ENCODE results near the gene ADAMTS4. TPM values are rescaled to one million over a fixed set of nuclear protein-coding genes. Genes with fewer than 3 reads are reported as not detected.

Gene ADAMTS4, protein sequence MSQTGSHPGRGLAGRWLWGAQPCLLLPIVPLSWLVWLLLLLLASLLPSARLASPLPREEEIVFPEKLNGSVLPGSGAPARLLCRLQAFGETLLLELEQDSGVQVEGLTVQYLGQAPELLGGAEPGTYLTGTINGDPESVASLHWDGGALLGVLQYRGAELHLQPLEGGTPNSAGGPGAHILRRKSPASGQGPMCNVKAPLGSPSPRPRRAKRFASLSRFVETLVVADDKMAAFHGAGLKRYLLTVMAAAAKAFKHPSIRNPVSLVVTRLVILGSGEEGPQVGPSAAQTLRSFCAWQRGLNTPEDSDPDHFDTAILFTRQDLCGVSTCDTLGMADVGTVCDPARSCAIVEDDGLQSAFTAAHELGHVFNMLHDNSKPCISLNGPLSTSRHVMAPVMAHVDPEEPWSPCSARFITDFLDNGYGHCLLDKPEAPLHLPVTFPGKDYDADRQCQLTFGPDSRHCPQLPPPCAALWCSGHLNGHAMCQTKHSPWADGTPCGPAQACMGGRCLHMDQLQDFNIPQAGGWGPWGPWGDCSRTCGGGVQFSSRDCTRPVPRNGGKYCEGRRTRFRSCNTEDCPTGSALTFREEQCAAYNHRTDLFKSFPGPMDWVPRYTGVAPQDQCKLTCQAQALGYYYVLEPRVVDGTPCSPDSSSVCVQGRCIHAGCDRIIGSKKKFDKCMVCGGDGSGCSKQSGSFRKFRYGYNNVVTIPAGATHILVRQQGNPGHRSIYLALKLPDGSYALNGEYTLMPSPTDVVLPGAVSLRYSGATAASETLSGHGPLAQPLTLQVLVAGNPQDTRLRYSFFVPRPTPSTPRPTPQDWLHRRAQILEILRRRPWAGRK
- polyA plus RNA-seq (2013, experiment 1 of 2) = 0.03 TPM
- 0.12 TPM for polyA plus RNA-seq (2013, experiment 2 of 2)

DNA sequence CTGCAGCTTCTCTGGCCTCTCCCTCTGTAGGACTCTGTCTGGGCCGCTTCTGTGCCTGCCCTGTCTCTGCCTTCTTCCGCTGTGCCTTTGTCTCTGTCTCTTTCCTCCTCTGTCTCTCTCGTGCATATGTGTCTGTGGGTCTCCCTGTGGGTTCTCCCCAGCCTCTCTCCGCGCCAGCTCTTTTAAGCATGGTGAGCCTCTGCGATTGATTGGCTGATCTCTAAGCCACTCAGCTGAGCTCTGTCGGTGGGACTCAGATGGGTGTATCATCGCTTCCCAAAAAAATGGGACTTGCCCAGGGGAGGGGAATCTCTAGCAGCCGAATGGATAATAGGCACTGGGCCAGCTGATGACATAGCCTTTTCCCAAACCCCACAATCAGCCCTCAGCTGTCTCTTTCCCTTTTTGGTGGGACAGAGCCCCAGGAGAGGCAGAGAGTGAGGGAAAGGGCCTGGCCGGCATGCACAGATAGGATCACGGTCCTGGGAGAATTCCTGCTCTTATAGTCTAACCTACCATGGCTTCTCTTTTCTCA, at the start of gene ADAMTS4:
Gene ADAMTS4, minus strand, starts transcription at position 158 of the 535 bp plus-strand sequence. CDS start 427 bp downstream, outside the sequence.
- no peaks in the 10 kb centered on the region for H3K9me3 ChIP-seq (ENCODE audit: control insufficient read depth, low read length)
- H3K4me1 ChIP-seq (ENCODE audit: control insufficient read depth, insufficient read depth, low read depth, low read length) = peaks cover 14% of the 10 kb centered on the region
- peak within 1 kb of the TSS; percentile 33 for H2AFZ ChIP-seq (ENCODE audit: low read depth, low read length)
- peak within 1 kb of the TSS in 1 of 2 experiments; percentile 84 for H3K4me3 ChIP-seq (ENCODE audit: insufficient read depth in 1 of 2, low read depth in 1 of 2, low read length in 2 of 2)
- peak within 1 kb of the TSS in 1 of 2 experiments; percentile 72 for H3K14ac ChIP-seq (ENCODE audit: low read length in 2 of 2)
- peak within 1 kb of the TSS; percentile 52 to 69 for H3K4ac ChIP-seq (ENCODE audit: low read depth in 1 of 2, low read length in 2 of 2)
- peak within 1 kb of the TSS; percentile 83 for H3K9ac ChIP-seq (ENCODE audit: low read length)
- peak within 1 kb of the TSS; percentile 87 for H2BK15ac ChIP-seq (ENCODE audit: low read depth, poor library complexity, severe bottlenecking)
- H2BK12ac ChIP-seq (ENCODE audit: low read length in 2 of 2) = peak within 1 kb of the TSS; percentile 23 to 80
- peak within 1 kb of the TSS; percentile 47 to 80 for H3K18ac ChIP-seq (ENCODE audit: low read depth in 1 of 2, low read length in 2 of 2)
- H3K79me1 ChIP-seq (replicated peaks; ENCODE audit: low read length, poor library complexity, severe bottlenecking) = peaks cover 7% of the 10 kb centered on the region
- no peak within 1 kb of the TSS for H4K91ac ChIP-seq (ENCODE audit: low read length)
- H3K36me3 ChIP-seq (ENCODE audit: control insufficient read depth in 1 of 2, insufficient read depth in 2 of 2, low read depth in 1 of 2, low read length in 2 of 2) = peaks cover 4 to 28% of the 10 kb centered on the region in 2 experiments
- H2BK120ac ChIP-seq (ENCODE audit: low read depth, low read length) = no peak within 1 kb of the TSS
- H2AK5ac ChIP-seq (ENCODE audit: low read length, severe bottlenecking) = no peak within 1 kb of the TSS
- no peak within 1 kb of the TSS for H2BK5ac ChIP-seq (ENCODE audit: low read depth, low read length, poor library complexity, severe bottlenecking)
- H3K23ac ChIP-seq (ENCODE audit: low read length in 2 of 2) = no peak within 1 kb of the TSS
- no peaks in the 10 kb centered on the region for H3K27me3 ChIP-seq (ENCODE audit: control insufficient read depth in 1 of 2, insufficient read depth in 1 of 2, low read length in 2 of 2)
- H4K8ac ChIP-seq (ENCODE audit: low read length) = peak within 1 kb of the TSS; percentile 64
- DNase-seq = no peak
- H3K4me2 ChIP-seq (ENCODE audit: low read length, poor library complexity, severe bottlenecking) = peak within 1 kb of the TSS; percentile 36
- WGBS = 78% methylated on average over 9 of the region's 11 CpGs
- no peak within 1 kb of the TSS for H3K27ac ChIP-seq (ENCODE audit: low read length, poor library complexity, severe bottlenecking)

DNA sequence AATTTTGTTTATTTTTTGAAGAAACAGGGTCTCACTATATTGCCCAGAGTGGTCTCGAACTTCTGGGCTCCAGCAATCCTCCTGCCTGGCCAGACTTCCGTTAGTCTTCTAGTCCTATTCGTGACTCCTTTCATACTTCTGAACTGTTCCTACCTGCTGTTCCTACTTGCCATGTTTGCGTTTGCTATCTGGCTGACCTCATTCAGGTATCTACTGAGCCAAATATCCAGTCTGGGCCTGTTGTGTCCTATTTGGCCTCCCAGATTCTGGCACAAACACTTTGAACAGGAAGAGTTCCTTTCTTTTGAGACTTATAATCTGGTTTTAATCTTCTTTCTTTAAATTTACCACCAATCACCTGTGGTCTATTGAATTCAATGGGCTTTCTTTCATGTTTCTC, 46.0 kb upstream of the ADAMTS4 start:
- Histone ChIP-seq H3K23ac (ENCODE audit: low read length in 2 of 2) (no peak overlapping the region), H3K4me1 (ENCODE audit: control insufficient read depth, insufficient read depth, low read depth, low read length) (no peaks in the 10 kb centered on the region), H3K9ac (ENCODE audit: low read length) (no peak overlapping the region), H2BK12ac (ENCODE audit: low read length in 2 of 2) (no peak overlapping the region), H4K91ac (ENCODE audit: low read length) (no peak overlapping the region), H3K14ac (ENCODE audit: low read length in 2 of 2) (no peak overlapping the region), H3K9me3 (ENCODE audit: control insufficient read depth, low read length) (no peaks in the 10 kb centered on the region), H2AK5ac (ENCODE audit: low read length, severe bottlenecking) (no peak overlapping the region), H2AFZ (ENCODE audit: low read depth, low read length) (no peak overlapping the region), H3K4me3 (ENCODE audit: insufficient read depth in 1 of 2, low read depth in 1 of 2, low read length in 2 of 2) (no peak overlapping the region), H3K27me3 (ENCODE audit: control insufficient read depth in 1 of 2, insufficient read depth in 1 of 2, low read length in 2 of 2) (peaks cover 0 to 9% of the 10 kb centered on the region in 2 experiments), H3K36me3 (ENCODE audit: control insufficient read depth in 1 of 2, insufficient read depth in 2 of 2, low read depth in 1 of 2, low read length in 2 of 2) (no peaks in the 10 kb centered on the region), H3K4ac (ENCODE audit: low read depth in 1 of 2, low read length in 2 of 2) (no peak overlapping the region), H2BK5ac (ENCODE audit: low read depth, low read length, poor library complexity, severe bottlenecking) (no peak overlapping the region), H4K8ac (ENCODE audit: low read length) (no peak overlapping the region), H2BK15ac (ENCODE audit: low read depth, poor library complexity, severe bottlenecking) (no peak overlapping the region), H3K18ac (ENCODE audit: low read depth in 1 of 2, low read length in 2 of 2) (no peak overlapping the region), H3K79me1 (replicated peaks; ENCODE audit: low read length, poor library complexity, severe bottlenecking) (no peaks in the 10 kb centered on the region), H2BK120ac (ENCODE audit: low read depth, low read length) (no peak overlapping the region), H3K4me2 (ENCODE audit: low read length, poor library complexity, severe bottlenecking) (no peak overlapping the region), H3K27ac (ENCODE audit: low read length, poor library complexity, severe bottlenecking) (no peak overlapping the region)
- no peak for DNase-seq
- WGBS = 87% methylated on average over 4 of the region's 4 CpGs

DNA sequence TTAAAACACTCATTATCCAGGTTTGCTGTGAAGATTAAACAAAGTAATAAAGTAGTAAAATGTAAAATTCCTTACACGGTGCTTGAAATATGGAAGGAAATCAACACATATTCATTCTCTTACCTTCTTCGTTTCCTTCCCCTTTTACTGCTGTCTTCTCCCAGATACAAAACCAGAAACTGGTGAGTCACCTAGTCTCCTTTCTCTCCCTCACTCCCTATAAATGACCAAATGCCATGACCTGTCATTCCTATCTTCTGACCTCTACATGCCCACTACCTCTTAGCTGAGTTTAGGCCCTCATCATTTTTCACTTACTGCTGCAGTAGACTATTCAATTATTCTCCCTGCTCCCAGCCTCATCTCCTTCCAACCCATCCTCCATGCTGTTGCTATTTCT, 43.5 kb upstream of the ADAMTS4 start:
- no peak overlapping the region for H3K23ac ChIP-seq (ENCODE audit: low read length in 2 of 2)
- no peak overlapping the region for H2AFZ ChIP-seq (ENCODE audit: low read depth, low read length)
- no peak overlapping the region for H3K4me2 ChIP-seq (ENCODE audit: low read length, poor library complexity, severe bottlenecking)
- H3K4me1 ChIP-seq (ENCODE audit: control insufficient read depth, insufficient read depth, low read depth, low read length) = no peaks in the 10 kb centered on the region
- no peak overlapping the region for H3K18ac ChIP-seq (ENCODE audit: low read depth in 1 of 2, low read length in 2 of 2)
- H3K9me3 ChIP-seq (ENCODE audit: control insufficient read depth, low read length) = no peaks in the 10 kb centered on the region
- H4K91ac ChIP-seq (ENCODE audit: low read length) = no peak overlapping the region
- no peak overlapping the region for H3K4ac ChIP-seq (ENCODE audit: low read depth in 1 of 2, low read length in 2 of 2)
- WGBS = 65% methylated on average over 2 of the region's 2 CpGs
- H3K9ac ChIP-seq (ENCODE audit: low read length) = no peak overlapping the region
- H2BK12ac ChIP-seq (ENCODE audit: low read length in 2 of 2) = no peak overlapping the region
- H2BK5ac ChIP-seq (ENCODE audit: low read depth, low read length, poor library complexity, severe bottlenecking) = no peak overlapping the region
- peaks cover 0 to 9% of the 10 kb centered on the region in 2 experiments for H3K27me3 ChIP-seq (ENCODE audit: control insufficient read depth in 1 of 2, insufficient read depth in 1 of 2, low read length in 2 of 2)
- H3K79me1 ChIP-seq (replicated peaks; ENCODE audit: low read length, poor library complexity, severe bottlenecking) = no peaks in the 10 kb centered on the region
- H2BK120ac ChIP-seq (ENCODE audit: low read depth, low read length) = no peak overlapping the region
- H3K36me3 ChIP-seq (ENCODE audit: control insufficient read depth in 1 of 2, insufficient read depth in 2 of 2, low read depth in 1 of 2, low read length in 2 of 2) = no peaks in the 10 kb centered on the region
- H3K4me3 ChIP-seq (ENCODE audit: insufficient read depth in 1 of 2, low read depth in 1 of 2, low read length in 2 of 2) = no peak overlapping the region
- H3K14ac ChIP-seq (ENCODE audit: low read length in 2 of 2) = no peak overlapping the region
- no peak overlapping the region for H3K27ac ChIP-seq (ENCODE audit: low read length, poor library complexity, severe bottlenecking)
- no peak for DNase-seq
- no peak overlapping the region for H2BK15ac ChIP-seq (ENCODE audit: low read depth, poor library complexity, severe bottlenecking)
- H4K8ac ChIP-seq (ENCODE audit: low read length) = no peak overlapping the region
- H2AK5ac ChIP-seq (ENCODE audit: low read length, severe bottlenecking) = no peak overlapping the region

DNA sequence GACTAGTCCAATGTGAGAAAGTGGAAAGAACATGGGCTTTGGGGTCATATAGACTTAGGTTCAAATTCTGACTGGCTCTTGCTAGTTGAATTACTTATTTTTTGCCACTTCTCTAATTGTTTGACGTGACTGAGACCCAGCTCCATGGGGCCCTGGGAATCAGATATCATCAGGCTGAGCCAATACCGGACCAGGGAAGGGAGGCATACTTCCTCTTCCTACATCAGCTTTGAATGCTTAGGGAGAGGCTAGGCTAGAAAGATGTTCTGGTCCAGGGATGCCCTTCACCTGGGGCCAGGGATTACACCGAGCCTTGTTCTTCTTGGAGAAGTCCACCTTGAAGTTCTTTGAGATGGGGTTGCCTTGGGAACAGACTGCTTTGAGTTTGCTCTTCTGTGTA, 42.8 kb upstream of the ADAMTS4 start:
- H4K8ac ChIP-seq (ENCODE audit: low read length) = no peak overlapping the region
- H3K36me3 ChIP-seq (ENCODE audit: control insufficient read depth in 1 of 2, insufficient read depth in 2 of 2, low read depth in 1 of 2, low read length in 2 of 2) = no peaks in the 10 kb centered on the region
- no peak for DNase-seq
- no peak overlapping the region for H2AFZ ChIP-seq (ENCODE audit: low read depth, low read length)
- H2BK12ac ChIP-seq (ENCODE audit: low read length in 2 of 2) = no peak overlapping the region
- H2BK5ac ChIP-seq (ENCODE audit: low read depth, low read length, poor library complexity, severe bottlenecking) = no peak overlapping the region
- no peak overlapping the region for H3K18ac ChIP-seq (ENCODE audit: low read depth in 1 of 2, low read length in 2 of 2)
- no peak overlapping the region for H2BK15ac ChIP-seq (ENCODE audit: low read depth, poor library complexity, severe bottlenecking)
- no peaks in the 10 kb centered on the region for H3K4me1 ChIP-seq (ENCODE audit: control insufficient read depth, insufficient read depth, low read depth, low read length)
- H3K9me3 ChIP-seq (ENCODE audit: control insufficient read depth, low read length) = no peaks in the 10 kb centered on the region
- H3K23ac ChIP-seq (ENCODE audit: low read length in 2 of 2) = no peak overlapping the region
- H2BK120ac ChIP-seq (ENCODE audit: low read depth, low read length) = no peak overlapping the region
- no peak overlapping the region for H3K4me3 ChIP-seq (ENCODE audit: insufficient read depth in 1 of 2, low read depth in 1 of 2, low read length in 2 of 2)
- H3K27me3 ChIP-seq (ENCODE audit: control insufficient read depth in 1 of 2, insufficient read depth in 1 of 2, low read length in 2 of 2) = peaks cover 0 to 9% of the 10 kb centered on the region in 2 experiments
- 71% methylated on average over 3 of the region's 3 CpGs for WGBS
- H3K27ac ChIP-seq (ENCODE audit: low read length, poor library complexity, severe bottlenecking) = no peak overlapping the region
- no peak overlapping the region for H3K9ac ChIP-seq (ENCODE audit: low read length)
- H3K4me2 ChIP-seq (ENCODE audit: low read length, poor library complexity, severe bottlenecking) = no peak overlapping the region
- H3K14ac ChIP-seq (ENCODE audit: low read length in 2 of 2) = no peak overlapping the region
- no peak overlapping the region for H2AK5ac ChIP-seq (ENCODE audit: low read length, severe bottlenecking)
- H3K79me1 ChIP-seq (replicated peaks; ENCODE audit: low read length, poor library complexity, severe bottlenecking) = no peaks in the 10 kb centered on the region
- no peak overlapping the region for H4K91ac ChIP-seq (ENCODE audit: low read length)
- H3K4ac ChIP-seq (ENCODE audit: low read depth in 1 of 2, low read length in 2 of 2) = no peak overlapping the region
